Measurements from ENCODE around the gene CHST3.
"Not testable (repeated sequence)": the region's sequence is repeated elsewhere in the genome, so short reads cannot be mapped to it uniquely, and the experiment has no call there.

The CHST3 gene, protein sequence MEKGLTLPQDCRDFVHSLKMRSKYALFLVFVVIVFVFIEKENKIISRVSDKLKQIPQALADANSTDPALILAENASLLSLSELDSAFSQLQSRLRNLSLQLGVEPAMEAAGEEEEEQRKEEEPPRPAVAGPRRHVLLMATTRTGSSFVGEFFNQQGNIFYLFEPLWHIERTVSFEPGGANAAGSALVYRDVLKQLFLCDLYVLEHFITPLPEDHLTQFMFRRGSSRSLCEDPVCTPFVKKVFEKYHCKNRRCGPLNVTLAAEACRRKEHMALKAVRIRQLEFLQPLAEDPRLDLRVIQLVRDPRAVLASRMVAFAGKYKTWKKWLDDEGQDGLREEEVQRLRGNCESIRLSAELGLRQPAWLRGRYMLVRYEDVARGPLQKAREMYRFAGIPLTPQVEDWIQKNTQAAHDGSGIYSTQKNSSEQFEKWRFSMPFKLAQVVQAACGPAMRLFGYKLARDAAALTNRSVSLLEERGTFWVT

DNA sequence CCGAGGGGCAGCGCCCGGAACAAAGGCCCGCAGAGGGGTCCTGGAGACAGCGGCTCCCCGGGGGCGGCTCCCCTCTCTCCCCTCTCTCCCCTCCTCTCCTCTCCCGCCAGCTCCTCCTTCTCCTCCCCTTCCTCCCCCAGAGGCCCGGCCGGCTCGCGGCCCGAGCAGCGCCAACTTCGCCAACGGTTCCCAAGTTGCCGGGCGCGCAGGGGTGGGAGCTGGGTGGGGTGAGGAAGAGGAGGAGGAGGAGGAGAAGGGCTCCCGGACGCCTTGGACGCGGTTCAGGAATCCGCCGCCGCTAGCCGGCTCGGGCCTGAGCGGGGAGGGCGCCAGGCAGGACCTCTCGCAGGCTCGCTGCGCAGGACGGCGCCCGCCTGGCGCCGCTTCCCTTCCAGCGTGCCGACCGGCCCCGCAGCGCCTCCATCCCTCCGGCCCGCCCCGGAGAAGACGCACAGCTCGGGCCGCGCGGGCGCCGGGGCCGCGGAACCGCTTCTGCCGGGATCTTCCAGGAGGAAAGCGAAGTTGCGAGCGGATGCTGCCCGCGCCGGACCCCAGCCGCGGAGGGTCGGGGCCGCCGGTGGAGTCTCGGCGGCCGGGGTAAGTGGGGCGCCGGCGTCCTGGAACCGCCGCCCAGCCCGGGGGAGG is at the start of gene CHST3:
Gene CHST3, plus strand, starts transcription at position 298 of the 645 bp plus-strand sequence. CDS start 41,448 bp downstream, outside the sequence.
- no peak for DNase-seq

DNA sequence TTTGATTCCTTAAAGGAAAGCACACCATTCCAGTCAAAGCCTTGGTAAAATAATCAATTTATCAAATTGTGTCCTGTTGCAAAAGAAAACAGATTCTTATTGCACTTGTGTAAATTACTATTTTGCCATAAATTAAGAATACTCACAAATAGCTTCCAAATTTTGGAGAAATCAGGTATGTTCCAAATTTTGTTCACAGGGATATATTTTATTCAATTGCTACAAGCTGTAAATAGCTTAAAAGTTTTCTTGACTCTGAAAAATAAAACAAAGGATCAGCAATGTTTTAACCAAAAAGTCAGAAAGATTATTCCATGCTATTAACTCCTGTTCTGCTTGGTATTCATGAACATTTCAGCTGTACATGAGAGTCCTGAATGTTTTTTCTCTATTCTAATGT is 47.4 kb upstream of the CHST3 start:
- no peak for DNase-seq

- DNase-seq, result no peak
These were observed 45.2 kb upstream of the CHST3 start for GRCh38 chr10:71918992-71919391.

- DNase-seq, result not testable (repeated sequence)
These were observed 44.1 kb upstream of the CHST3 start for GRCh38 chr10:71919956-71920539.

- DNase-seq, result no peak
These were observed 43.5 kb upstream of the CHST3 start for GRCh38 chr10:71920540-71921323.

GRCh38 chr10:71921324-71922027 is 42.7 kb upstream of the CHST3 start:
- DNase-seq, result no peak

GRCh38 chr10:71923138-71923692 is 41.0 kb upstream of the CHST3 start:
- no peak for DNase-seq

- no peak for DNase-seq
These were observed 39.4 kb upstream of the CHST3 start for GRCh38 chr10:71924771-71925170.

- DNase-seq, result no peak
These were observed 37.0 kb upstream of the CHST3 start for GRCh38 chr10:71927159-71927558.

GRCh38 chr10:71927776-71928592 is 36.2 kb upstream of the CHST3 start:
- no peak for DNase-seq

DNA sequence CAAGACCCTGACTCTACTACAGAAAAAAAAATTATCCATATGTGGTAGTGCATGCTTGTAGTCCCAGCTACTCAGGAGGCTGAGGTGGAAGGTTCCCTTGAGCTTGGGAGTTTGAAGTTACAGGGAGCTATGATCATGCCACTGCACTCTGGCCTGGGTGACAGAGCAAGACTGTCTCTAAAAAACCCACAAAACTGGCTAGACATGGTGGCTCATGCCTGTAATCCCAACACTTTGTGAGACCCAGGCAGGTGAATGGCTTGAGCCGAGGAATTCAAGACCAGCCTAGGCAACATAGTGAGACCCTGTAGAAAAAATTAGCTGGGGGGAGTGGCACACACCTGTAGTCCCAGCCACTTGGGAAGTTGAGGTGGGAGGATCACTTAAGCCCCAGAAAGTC is 32.9 kb upstream of the CHST3 start:
- no peak for DNase-seq

- no peak for DNase-seq
These were observed 30.5 kb upstream of the CHST3 start for GRCh38 chr10:71933651-71934050.

GRCh38 chr10:71938211-71938610 is 26.0 kb upstream of the CHST3 start:
- no peak for DNase-seq

GRCh38 chr10:71939304-71939703 is 24.9 kb upstream of the CHST3 start:
- no peak for DNase-seq

- DNase-seq, result no peak
These were observed 24.2 kb upstream of the CHST3 start for GRCh38 chr10:71939861-71940474.

- DNase-seq, result no peak
These were observed 23.4 kb upstream of the CHST3 start for GRCh38 chr10:71940752-71941151.

GRCh38 chr10:71941318-71941717 is 22.9 kb upstream of the CHST3 start:
- no peak for DNase-seq

GRCh38 chr10:71945819-71946474 is 18.2 kb upstream of the CHST3 start:
- no peak for DNase-seq

- DNase-seq, result no peak
These were observed 17.5 kb upstream of the CHST3 start for GRCh38 chr10:71946700-71947099.

DNA sequence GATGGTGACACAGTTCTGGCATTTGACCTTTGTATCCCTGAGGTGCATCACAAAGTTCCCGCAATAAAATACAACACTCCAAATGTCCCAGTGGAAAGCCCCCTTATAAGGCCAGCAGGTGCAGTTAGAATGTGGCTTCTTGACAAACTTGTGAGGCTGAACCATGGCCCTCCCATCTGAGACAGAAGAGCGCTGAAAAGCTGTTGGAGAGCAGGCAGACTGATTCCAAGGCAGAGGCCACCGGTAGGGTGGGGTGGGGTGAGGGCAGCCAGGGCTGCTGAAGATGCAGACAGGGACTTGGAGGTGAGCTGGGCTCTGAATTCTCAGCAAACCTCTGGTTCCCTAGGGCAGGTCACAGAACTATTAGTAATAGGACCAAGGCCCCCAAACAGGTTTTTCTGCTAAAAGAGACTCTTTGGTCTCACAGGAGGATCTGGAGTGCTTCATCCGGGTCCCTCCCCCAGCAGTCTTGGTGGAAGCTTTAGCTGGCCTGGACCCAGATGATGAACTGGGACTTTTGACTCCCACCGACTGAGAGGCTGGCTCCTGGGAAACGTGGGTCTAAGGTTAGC is 15.6 kb upstream of the CHST3 start:
- no peak for DNase-seq

All from NCI-H2171 (cell line).